Epithelial cell of proximal tubule (primary cell): ENCODE measurements around the gene CD180. TPM values are rescaled to one million over a fixed set of nuclear protein-coding genes. Genes with fewer than 3 reads are reported as not detected.

Experiments used
- DNase-seq: peaks from one replicate; pipeline ENCODE4 v3.0.0-alpha.2; 2011; ENCODE audit warnings: low read depth
- H3K4me3 ChIP-seq: 2 replicates; pipeline ENCODE4 v1.5.1; 2011; ENCODE audit warnings: low read depth, mild to moderate bottlenecking, low read length
- total RNA-seq: library from RNA; depleted of rRNA; stranded (reverse); fragments of >200 nt; gene quantifications from 2 replicates; pipeline ENCODE4 v1.2.3, GENCODE V29; 2015
- TF ChIP-seq, protein P1 (sequence below): conservative IDR thresholded peaks from 2 replicates; pipeline ENCODE4 v1.5.1; 2012; ENCODE audit warnings: low read depth, mild to moderate bottlenecking, low read length

CD180 gene
- total RNA-seq, 1 donor from 2014 or later = not detected

DNA sequence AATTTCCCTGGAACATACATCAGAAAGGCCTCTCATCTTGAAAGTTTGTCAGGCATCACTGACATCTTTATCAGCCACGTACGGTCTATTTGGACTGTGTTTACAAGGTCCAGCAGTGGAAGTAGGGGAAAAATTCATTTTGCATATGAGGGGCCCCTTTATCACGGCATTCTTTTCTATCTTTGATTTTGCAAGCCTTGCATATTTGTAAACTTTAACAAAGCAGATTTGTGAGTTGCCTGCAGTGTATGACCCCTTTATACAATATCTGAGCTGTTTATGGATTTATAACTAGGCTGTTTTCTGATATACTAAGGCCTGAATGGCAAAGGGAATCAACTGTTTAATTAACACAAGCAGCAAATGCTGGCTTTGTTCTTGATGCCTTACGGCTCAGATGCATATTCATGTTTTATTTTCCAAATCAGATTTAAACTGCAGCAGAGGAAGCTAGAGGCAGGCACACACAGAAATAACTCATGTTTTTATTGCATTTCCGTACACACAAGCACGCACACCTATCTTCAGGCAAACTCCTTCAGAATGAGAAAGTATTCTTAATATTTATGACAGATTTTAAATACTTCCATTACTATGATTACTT is 61.1 kb downstream of the CD180 start:
- TF ChIP-seq, protein P1, sequence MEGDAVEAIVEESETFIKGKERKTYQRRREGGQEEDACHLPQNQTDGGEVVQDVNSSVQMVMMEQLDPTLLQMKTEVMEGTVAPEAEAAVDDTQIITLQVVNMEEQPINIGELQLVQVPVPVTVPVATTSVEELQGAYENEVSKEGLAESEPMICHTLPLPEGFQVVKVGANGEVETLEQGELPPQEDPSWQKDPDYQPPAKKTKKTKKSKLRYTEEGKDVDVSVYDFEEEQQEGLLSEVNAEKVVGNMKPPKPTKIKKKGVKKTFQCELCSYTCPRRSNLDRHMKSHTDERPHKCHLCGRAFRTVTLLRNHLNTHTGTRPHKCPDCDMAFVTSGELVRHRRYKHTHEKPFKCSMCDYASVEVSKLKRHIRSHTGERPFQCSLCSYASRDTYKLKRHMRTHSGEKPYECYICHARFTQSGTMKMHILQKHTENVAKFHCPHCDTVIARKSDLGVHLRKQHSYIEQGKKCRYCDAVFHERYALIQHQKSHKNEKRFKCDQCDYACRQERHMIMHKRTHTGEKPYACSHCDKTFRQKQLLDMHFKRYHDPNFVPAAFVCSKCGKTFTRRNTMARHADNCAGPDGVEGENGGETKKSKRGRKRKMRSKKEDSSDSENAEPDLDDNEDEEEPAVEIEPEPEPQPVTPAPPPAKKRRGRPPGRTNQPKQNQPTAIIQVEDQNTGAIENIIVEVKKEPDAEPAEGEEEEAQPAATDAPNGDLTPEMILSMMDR = no peak
- no peak for DNase-seq
- H3K4me3 ChIP-seq = no peak overlapping the region

DNA sequence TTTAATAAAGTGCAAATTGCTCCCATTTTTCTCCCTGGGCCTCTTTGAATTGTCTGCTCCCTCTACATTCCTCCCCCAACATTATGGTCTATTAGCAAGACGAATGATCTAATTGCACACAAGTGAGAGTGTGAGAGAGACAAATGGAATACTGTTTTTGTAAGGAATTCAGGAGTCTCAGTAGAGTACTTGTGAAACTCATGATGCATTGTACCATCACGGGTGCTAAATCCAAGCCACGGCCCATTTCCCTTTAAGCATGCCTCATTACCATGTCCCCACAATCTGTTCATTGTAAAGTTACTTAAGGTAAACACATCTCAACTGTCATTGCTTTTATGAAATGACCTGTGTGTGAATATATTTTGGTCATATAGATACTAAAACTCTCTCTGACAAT is 62.8 kb downstream of the CD180 start:
- H3K4me3 ChIP-seq = no peak overlapping the region
- TF ChIP-seq, protein P1 = no peak

DNA sequence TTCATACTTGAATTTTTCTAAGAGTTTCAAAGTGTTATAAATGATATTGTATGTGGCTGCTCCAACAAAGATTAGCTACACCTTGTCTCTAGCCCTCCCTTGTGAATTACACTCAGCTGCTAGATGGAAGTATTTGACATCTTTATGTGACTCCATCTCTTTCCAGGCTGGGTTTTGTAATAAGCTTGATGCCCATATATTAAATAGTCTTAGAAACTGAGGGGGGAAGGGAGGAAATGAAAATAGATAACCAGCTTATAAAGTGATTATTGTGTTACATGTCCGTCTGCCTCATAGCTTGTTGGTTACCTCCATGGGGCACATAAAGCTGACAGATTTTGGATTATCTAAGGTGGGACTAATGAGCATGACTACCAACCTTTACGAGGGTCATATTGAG is 63.4 kb downstream of the CD180 start:
- no peak overlapping the region for H3K4me3 ChIP-seq
- TF ChIP-seq, protein P1 = no peak
- no peak for DNase-seq

More for the DNA sequence above, 62.8 kb downstream of the CD180 start:
- no peak for DNase-seq

DNA sequence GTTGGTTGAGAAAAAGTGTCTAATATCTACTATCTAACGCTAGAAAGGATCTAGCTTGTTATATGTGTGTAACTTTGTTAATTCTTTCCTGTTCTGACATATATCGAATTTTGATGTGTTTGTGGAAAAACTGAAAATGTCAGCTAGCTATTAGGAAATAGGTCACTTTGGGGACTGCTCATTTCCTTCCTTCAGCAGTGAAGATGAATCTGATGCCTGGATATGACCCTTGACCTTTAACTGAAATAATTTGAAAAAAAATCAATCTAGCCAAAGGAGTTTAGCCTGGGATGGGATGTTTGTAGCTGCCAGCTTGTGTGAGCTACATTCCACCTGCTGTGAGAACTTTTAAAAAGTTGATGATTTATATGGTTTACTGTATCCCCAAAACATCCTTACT is 66.8 kb downstream of the CD180 start:
- DNase-seq = no peak
- TF ChIP-seq, protein P1 = no peak
- no peak overlapping the region for H3K4me3 ChIP-seq
